HTR-8/SVneo (cell line): Measurements from ENCODE around the gene CTBP2.

Experiments used
- DNase-seq: peaks from one replicate; pipeline ENCODE4 v3.0.0; 2011; ENCODE audit warnings: low spot score, mixed read lengths; ENCODE audit not compliant: insufficient read length
- FAIRE-seq: peaks from 2 replicates; lab custom pipeline; 2011; peaks lifted over from hg19 to GRCh38; lab: Jason Lieb, UNC

Gene CTBP2

DNA sequence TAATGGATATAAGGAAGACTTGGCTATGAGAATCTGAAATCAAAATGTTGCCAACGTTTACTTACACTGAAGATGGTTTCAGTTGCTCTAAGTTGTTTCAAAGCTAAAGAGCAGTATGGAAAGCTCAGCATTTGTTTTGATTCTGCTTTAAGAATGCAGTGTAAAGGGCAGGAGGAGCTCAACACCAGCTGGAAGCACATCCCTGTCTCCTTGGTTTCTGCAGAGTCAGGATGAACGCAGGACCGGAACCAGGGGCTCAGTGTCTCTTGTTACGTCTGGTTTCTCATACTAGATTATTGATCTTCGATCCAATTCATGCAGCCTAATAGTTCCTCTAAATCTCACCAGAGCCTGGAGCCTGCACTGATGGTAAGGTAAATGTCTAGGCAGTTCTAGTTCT, 194.4 kb downstream of the CTBP2 start:
- DNase-seq (no peak), FAIRE-seq (no peak)

DNA sequence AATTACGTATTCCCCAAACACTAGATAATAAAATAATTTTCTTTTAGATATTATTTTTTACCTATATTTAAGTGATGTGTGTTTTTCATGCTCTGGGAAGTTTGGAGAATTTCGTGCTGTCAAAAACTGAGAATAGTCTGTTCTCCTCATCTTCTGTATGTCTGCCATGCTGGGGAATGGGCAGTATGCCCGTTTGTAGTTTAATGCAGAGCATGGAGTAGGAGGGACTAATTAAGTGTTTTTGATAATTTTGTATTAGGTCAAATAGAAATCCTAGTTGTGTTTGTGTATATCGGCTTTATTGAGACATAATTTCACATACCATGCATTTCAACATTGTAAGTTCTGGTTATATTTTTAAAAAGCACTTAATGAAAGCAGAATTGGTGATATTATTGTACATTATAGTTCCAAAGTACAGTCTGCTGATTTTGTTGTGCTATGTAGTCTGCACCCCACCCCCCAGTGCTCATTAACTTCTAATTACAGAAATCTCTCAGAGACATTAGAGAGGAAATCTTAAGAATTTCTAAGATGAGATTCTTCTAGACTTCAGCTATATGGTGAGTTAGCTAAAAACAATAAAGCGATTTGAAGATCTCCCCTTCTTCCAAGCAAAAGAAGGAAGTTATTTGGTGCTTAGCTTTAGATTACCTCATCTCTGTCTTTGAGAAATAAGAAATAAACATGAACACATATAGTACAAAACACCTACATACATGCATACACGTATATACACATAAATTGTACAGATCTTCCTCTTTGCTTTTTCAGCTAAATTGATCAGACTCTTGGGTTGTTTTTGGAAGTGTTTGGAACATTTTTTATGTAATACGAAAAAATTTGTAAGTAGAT, 196.3 kb downstream of the CTBP2 start:
- FAIRE-seq: no peak
- DNase-seq: no peak

DNA sequence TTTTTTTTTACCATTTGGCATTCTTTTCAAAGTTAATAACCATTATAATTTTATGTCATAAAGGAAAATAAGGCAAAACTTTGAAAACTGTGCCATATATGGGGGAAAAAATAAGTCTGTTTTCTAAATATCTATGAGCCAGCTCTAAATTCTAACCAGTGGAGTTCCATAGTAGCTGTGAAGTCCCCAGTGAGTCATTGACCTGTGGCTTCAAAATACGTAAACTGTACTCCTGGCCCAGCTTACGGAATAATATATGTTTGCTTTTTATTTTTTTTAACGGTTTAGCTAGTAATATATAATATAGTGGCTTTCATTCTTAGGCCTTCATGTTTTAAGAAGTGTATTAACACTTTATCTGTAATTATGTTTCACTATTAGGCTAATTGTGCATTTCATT, 197.9 kb downstream of the CTBP2 start:
- DNase-seq (no peak), FAIRE-seq (no peak)

DNA sequence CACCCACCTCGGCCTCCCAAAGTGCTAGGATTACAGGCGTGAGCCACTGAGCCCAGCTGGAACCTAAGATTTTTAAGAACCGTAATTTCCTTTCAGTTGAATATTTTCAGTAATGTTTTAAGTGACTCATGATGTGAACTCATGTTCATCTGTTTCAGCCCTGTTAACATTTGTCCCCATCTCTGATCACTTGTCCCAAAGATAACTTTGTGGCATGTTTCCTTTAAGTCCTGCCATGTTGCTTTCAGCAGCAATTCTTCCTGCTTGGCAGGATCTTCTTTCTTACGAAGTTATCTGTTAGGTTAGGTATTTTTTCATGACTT, 199.2 kb downstream of the CTBP2 start:
- no peak for FAIRE-seq
- DNase-seq: no peak

DNA sequence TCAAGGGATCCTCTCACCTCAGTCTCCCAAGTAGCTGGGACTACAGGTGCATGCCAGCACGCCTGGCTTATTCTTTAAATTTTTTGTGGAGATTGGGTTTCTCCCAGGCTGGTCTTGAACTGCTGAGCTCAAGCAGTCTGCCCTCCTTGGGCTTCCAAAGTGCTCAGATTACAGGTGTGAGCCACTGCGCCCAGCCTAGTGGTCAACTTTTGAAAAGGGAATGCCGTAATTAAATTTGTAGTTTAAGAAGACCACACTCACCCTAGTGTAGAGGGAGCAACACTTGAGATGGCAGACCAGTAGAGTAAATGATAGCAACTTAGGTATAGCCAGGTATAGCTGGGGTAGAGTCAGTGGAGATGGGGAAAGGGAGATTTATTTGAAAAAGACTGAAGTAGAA, 200.8 kb downstream of the CTBP2 start:
- DNase-seq (no peak), FAIRE-seq (no peak)

DNA sequence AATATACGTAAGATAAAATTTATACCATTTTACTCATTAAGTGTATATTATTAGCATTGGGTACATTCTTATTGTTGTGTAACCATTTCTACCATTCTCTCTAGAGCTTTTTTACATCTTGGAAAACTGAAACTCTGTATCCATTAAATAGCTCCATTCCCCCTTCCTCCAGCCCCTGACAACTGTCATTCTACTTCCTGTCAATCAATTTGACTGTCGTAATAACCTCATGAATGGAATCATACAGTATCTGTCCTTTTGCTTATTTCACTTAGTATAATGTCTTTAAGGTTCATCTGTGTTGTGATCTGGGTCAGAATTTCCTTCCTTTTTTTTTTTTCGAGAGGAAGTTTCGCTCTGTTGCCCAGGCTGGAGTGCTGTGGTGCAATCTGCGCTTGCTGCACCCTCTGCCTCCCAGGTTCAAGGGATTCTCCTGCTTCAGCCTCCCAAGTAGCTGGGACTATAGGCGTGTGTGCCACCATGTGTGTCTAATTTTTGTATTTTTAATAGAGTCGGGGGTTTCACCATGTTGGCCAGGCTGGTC, 202.9 kb downstream of the CTBP2 start:
- DNase-seq (no peak), FAIRE-seq (no peak)

DNA sequence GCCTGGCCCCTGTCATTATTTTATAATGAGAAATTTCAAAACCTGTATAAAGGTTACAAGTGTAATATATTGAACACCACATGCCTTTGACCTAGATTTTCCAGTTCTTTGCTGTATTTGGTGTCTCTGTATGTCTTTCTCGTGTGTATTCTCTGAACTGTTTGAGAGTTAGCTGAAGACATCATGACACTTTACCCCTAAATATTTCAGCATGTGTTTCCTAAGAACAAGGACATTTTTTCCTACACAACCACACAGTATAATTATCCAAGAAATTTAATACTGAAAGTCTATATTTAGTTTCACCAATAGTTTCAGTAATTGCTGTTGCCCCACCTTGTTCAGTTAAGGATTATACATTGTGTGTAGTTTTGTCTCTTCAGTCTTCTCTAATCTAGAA, 203.6 kb downstream of the CTBP2 start:
- DNase-seq (no peak), FAIRE-seq (no peak)

DNA sequence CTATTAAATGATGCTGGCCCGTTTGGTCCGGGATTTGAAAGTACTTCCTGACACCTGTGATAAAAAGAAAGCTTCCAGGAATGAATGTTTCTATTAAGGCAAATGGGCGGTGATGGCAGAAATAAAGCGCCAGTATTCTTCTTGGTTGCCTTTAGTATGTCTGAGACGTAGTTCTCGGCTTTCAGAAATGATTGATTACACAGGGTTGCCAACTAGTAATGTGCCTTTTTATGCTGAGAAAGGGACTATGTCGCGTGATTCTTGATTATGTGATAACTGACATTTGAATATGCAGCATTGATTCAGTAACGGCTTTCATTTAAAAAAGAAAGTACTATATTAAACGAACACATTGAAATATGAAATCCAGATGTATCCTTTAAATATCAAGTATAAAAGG, 204.5 kb downstream of the CTBP2 start:
- DNase-seq (no peak), FAIRE-seq (no peak)

DNA sequence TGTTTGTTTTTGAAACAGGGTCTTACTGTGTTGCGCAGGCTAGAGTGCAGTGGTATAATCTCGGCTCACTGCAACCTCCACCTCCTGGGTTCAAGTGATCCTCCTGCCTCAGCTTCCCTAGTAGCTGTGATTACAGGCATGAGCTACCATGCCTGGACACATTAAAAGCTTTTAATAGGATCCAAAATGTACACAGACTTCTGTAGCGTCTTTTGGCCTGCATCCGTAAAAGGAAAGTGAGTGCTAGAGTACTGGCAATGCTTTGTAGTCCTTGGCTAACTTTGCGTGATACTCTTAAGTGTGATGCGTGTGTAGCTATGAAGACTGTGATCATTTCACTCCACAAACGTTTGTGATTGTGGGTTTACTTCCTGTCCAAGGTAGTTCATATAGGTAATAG, 205.1 kb downstream of the CTBP2 start:
- DNase-seq: no peak
- no peak for FAIRE-seq

DNA sequence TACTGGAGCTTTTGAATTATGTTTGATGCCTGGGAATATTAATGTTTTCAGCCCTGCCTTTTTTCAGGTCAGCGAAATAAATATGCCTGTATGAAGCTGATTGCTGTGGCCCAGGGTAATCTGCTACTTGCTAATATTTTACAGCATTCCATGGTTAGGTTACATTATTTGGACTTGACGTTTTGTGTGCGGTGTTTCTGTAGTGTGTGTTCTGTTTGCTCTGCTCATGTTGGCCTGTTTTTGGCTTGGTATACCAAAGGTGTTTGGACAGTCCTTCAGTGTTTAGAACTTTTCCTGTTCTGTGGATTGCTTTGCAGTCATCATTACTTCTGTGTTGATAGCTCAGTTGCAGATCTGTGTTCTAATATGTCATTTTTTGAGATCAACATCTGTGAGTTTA, 206.9 kb downstream of the CTBP2 start:
- FAIRE-seq (no peak), DNase-seq (no peak)

DNA sequence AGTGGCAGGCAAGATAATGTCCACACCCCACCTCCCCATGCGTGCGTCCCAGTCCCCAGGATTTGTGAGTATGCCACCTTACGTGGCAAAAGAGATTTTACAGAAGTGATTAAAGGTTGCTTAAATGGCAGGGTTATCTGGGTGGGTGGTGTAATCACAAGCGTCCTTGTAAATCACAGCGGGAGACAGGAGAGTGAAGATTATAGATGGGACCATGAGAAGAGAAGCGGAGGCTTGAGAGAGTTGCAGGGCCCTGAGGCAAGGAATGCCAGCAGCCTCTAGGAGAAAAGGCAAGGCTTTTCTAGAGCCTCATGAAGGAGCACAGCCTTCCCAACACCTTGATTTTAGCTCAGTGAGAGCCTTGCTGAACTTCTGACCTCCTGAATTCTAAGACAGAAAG, 208.2 kb downstream of the CTBP2 start:
- no peak for DNase-seq
- FAIRE-seq: no peak

DNA sequence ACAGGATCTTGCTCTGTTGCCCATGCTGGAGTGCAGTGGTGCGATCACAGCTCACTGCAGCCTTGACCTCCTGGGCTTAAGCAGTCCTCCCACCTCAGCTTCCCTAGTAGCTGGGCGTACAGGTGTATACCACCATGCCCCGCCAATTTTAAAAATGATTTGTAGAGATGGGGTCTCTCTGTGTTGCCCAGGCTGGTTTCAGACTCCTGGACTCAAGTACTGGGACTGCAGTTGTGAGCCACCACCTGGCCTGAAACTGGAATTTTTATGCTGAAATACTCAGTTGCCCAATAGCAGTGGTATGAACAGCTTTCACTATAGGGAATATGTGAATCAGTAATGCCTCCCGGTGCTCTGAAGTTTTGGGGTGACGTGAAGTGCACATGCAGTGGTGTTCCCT, 210.8 kb downstream of the CTBP2 start:
- DNase-seq (no peak), FAIRE-seq (no peak)

DNA sequence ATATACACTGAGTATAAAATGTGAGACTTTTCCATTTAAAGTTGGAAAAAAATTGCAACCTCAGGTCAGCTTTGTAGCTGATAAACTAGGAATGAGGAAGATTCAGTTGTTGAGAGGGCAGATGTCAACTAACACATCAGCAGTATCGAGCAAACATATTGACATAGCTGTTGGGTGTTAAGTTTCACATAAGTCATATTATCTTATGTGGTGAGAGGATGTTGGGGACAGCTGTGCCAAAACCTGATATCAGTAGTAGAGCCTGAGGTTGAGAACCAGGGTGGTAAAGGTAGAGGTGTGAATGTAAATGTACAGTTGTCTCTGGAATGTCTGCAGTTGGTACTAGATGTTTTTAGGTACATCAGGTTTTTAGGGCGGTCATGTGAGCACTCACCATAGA, 213.4 kb downstream of the CTBP2 start:
- FAIRE-seq (no peak), DNase-seq (no peak)

DNA sequence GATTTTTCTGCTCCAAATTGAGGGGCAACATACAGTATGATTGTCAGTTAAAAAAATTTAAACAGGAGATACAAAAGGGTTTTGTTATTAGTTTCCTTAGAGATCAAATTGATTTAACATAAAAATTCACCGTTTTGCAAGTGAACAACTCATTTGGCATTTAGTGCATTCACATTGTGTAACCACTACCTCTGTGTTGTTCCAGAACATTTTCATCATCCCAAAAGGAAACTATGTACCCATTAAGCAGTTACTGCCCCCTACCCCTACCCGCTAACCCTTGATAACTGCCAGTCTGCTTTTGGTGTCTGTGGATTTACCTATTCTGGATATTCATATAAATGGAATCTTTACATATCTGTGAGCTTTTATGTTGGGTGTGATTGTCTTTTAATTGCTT, 215.4 kb downstream of the CTBP2 start:
- FAIRE-seq: no peak
- no peak for DNase-seq

DNA sequence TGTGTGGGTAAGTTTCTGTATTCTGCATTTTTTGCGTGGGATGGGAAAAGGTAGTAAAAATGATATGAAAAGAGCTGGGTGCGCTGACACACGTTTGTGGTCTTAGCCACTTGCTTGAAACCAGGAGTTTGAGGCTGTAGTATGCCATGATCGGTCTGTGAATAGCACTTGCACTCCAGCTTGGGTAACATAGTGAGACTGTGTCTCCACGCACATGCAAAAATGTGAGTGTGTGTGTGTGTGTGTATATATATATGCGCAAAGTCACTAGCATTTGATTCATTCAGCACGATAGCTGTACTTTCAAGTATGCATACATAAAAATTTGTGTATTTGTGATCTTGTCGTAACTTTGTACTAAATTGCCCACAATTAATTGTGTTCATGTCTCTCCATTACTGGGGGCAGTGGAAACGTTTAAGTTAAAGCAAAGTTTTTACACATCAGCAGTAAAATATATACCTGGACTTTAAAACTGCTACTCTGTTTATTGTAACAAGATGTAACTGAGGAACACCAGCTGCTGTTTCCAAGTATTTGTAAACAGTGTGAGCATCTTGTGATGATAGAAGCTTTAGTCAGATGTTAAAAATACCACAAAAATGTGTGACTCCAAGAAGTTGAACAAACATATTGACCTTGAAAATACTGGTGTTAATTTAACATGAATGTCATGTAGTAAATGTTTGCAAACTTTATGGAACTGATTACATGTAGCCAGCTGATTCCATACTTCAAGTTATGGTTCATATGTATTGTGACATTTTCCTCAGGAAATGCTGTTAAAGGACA, 216.9 kb downstream of the CTBP2 start:
- no peak for FAIRE-seq
- DNase-seq: no peak

DNA sequence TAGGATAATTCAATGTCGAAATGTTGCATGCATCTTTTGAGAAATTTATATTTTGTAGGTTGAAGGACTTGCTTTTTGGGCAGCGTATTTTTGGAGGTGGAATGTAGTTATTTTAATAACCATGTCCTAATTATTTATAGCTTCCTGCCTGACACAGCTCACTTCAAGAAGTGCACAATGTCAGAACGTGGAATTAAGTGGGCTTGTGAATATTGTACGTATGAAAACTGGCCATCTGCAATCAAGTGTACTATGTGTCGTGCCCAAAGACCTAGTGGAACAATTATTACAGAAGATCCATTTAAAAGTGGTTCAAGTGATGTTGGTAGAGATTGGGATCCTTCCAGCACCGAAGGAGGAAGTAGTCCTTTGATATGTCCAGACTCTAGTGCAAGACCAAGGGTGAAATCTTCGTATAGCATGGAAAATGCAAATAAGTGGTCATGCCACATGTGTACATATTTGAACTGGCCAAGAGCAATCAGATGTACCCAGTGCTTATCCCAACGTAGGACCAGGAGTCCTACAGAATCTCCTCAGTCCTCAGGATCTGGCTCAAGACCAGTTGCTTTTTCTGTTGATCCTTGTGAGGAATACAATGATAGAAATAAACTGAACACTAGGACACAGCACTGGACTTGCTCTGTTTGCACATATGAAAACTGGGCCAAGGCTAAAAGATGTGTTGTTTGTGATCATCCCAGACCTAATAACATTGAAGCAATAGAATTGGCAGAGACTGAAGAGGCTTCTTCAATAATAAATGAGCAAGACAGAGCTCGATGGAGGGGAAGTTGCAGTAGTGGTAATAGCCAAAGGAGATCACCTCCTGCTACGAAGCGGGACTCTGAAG, 217.8 kb downstream of the CTBP2 start:
- DNase-seq (no peak), FAIRE-seq (no peak)

DNA sequence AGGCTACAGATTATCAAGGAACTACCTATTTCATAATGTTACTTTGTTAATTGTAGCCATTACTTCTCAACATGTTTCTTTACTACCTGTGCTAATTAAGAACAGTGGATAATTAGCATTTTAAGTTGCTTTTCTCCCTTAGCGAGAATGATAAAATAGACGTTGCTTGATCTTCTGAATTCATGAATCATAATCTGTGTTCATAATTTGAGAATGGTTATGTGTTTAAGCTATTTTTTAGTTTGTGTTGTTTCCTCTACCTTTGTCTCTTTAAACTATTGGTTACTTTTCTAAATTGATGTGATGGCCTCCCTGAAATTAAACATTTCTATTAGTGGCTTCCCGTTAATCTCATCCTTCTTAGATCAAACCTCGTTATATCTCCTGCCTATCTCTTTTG, 218.5 kb downstream of the CTBP2 start, which contains the start of gene ZRANB1:
Gene ZRANB1 (plus strand): TSS at position 301 of the 400 bp plus-strand sequence. CDS start 371 bp downstream, outside the sequence.
- FAIRE-seq (no peak), DNase-seq (no peak)

DNA sequence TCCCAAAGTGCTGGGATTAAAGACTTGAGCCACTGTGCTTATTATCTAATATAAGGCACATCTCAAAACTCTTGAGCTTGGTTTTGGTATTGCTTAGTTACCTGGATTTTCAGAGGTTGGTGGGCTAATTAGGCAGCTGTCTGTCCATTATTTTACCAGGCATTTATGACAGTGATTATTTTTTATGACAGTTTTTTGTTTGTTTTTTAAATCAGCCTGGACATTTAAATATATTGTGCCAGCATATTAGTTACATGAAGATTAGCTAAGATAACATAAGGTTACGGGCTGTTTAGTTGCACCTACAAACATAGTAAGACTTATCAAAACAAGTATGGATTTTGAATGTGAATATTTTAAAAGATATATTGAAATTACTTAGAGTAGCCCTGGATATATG, 221.1 kb downstream of the CTBP2 start:
- FAIRE-seq (no peak), DNase-seq (no peak)

DNA sequence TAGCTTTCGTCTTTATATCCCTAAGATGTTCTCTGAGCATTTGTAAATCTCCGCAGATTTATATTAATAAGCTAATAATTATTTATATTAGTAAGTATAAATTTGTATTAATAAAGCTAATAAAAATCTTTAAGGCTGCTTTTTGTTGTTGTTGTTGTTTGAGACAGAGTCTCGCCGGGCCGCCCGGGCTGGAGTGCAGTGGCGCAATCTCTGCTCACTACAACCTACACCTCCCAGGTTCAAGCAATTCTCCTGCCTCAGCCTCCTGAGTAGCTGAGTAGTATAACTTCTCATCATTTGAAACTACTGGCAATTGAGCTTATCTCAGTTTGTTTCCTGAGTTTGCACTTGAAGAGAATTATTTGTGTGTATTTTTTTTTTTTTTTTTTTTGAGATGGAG, 223.6 kb downstream of the CTBP2 start:
- FAIRE-seq: no peak
- no peak for DNase-seq

DNA sequence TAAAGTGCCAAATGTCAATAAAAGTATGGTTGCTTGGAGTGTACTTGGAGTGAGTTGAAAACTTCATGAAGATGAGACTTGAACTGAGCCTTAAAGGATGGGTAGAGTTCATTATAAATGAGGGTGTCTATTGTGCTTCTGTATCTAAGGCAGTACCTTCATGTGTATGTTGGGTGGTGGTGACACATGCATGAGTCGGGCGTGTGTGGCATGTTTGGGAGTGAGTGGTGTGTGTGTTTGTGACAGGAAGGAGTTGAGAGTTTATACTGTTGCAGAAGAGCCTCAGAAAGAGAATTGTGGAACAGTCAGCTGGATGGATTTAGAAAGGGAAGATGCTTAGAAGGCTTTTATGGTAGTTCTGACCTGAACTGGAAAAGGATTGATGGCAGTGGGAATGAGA, 224.4 kb downstream of the CTBP2 start:
- FAIRE-seq (no peak), DNase-seq (no peak)
